Astrocyte of the spinal cord (primary cell): ENCODE results near the gene BRIP1.
"Not testable (repeated sequence)": the region's sequence is repeated elsewhere in the genome, so short reads cannot be mapped to it uniquely, and the experiment has no call there.

ENCODE experiments used
- DNase-seq: peaks from one replicate; pipeline ENCODE4 v3.0.0; 2011; ENCODE audit warnings: low read depth, low spot score
- H3K4me3 ChIP-seq: 2 replicates; pipeline ENCODE4 v1.5.1; 2011; ENCODE audit warnings: low read depth, mild to moderate bottlenecking, low read length, moderate library complexity
- CTCF ChIP-seq: IDR thresholded peaks from 2 replicates; pipeline ENCODE4 v1.5.1; 2012; ENCODE audit warnings: low read depth, mild to moderate bottlenecking, low read length, inconsistent platforms
- in situ Hi-C: cut with HindIII; loops from 2 replicates; pipeline ENCODE4 v1.10.0; 2017; ENCODE audit warnings: low sequenced_read_pairs

Gene BRIP1

GRCh38 chr17:61822326-61823285, 40.7 kb downstream of the BRIP1 start:
- no peak overlapping the region for H3K4me3 ChIP-seq
- no peak for DNase-seq
- TF ChIP-seq CTCF, result no peak

GRCh38 chr17:61821655-61822054, 41.7 kb downstream of the BRIP1 start:
- in situ Hi-C loops, result no loop called here
- no peak for TF ChIP-seq CTCF
- H3K4me3 ChIP-seq, result no peak overlapping the region
- DNase-seq, result no peak

More at GRCh38 chr17:61822326-61823285, 40.7 kb downstream of the BRIP1 start:
- in situ Hi-C loops, result no loop called here

- in situ Hi-C loops, DNase-seq, H3K4me3 ChIP-seq: not testable (repeated sequence)
Measured at GRCh38 chr17:61819265-61819664, 44.1 kb downstream of the BRIP1 start.

GRCh38 chr17:61818225-61818624, 45.1 kb downstream of the BRIP1 start:
- TF ChIP-seq CTCF, result no peak
- in situ Hi-C loops, result no loop called here
- H3K4me3 ChIP-seq, result no peak overlapping the region
- DNase-seq, result no peak

- in situ Hi-C loops, result no loop called here
- no peak for TF ChIP-seq CTCF
- no peak for DNase-seq
- H3K4me3 ChIP-seq, result no peak overlapping the region
Measured at GRCh38 chr17:61817452-61817851, 45.9 kb downstream of the BRIP1 start.

- DNase-seq, result no peak
- no peak overlapping the region for H3K4me3 ChIP-seq
- no peak for TF ChIP-seq CTCF
- in situ Hi-C loops, result no loop called here
Measured at GRCh38 chr17:61816538-61816937, 46.8 kb downstream of the BRIP1 start.

GRCh38 chr17:61815863-61816503, 47.3 kb downstream of the BRIP1 start:
- in situ Hi-C loops, result no loop called here
- H3K4me3 ChIP-seq, result no peak overlapping the region
- TF ChIP-seq CTCF, result no peak
- DNase-seq, result no peak
